Hepatocyte (in vitro differentiated cells): Measurements from ENCODE around the gene JUND.

Experiments used
- CTCF ChIP-seq: fragments of 200-600 bp; sonication (generic); IDR thresholded peaks from 2 replicates; pipeline ENCODE4 v1.5.1; 2016; ENCODE audit warnings: antibody characterized with exemption, mild to moderate bottlenecking; ENCODE audit not compliant: poor library complexity
- EZH2 ChIP-seq: fragments of 200-600 bp; sonication (generic); IDR thresholded peaks from 2 replicates; pipeline ENCODE4 v1.6.1; 2016; ENCODE audit warnings: antibody characterized with exemption, mild to moderate bottlenecking, borderline replicate concordance

GRCh38 chr19:18306888-18307260 lies 25.5 kb upstream of the JUND start:
- TF ChIP-seq EZH2 (no peak), CTCF (no peak)
